Measurements from ENCODE around the gene WFDC10A. TPM values are rescaled to one million over a fixed set of nuclear protein-coding genes. Genes with fewer than 3 reads are reported as not detected.
"Not testable (repeated sequence)": the region's sequence is repeated elsewhere in the genome, so short reads cannot be mapped to it uniquely, and the experiment has no call there.

WFDC10A gene
- total and polyA plus RNA-seq, 8 donors: not detected

- Histone ChIP-seq H3K4me1 (no peaks in the 10 kb centered on the region), H3K36me3 (no peaks in the 10 kb centered on the region), H3K4me3 (no peak overlapping the region), H3K27ac (no peak overlapping the region), H3K9me3 (peaks cover 0 to 8% (median 3%) of the 10 kb centered on the region in 4 donors), H3K27me3 (no peaks in the 10 kb centered on the region)
- no peak for TF ChIP-seq CTCF (IDR thresholded peaks at IDR 0.05)
- no peak for DNase-seq
- intact Hi-C loops (cut with DNase I; ENCODE audit: low total_unique reads): no loop called here
- WGBS, 5 donors: 64 to 86% (median 71%) methylated on average over 1 of the region's 1 CpG
Observed at GRCh38 chr20:45647441-45648050, 18.0 kb downstream of the WFDC10A start.

DNA sequence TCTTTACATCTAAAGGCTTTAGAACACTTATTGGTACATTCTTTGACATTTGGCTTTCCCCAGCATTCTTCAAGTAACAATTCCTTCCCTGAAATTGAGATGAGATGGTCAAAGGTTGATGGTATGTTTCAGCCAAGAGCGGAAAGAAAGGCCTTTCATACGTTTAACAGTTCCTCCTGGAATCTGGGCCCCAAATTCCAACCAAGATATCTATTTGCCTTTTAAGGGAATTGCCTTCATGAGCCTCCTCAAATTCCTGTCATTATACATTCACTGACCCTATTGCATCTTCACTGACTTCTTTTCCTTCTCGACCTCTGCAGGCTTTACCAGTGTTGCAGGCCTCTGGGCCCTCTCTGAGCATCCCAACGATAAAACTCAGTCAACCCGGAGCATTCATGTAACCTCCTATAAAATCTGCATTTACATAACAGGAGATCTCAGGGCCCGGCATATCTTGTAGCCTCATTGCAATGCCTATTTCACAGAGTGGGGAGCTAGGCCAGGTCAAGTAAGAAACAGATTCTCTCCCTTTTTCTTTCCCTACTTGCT, 19.8 kb downstream of the WFDC10A start:
- Histone ChIP-seq H3K4me3 (no peak overlapping the region), H3K4me1 (no peaks in the 10 kb centered on the region), H3K36me3 (no peaks in the 10 kb centered on the region), H3K27ac (no peak overlapping the region), H3K27me3 (no peaks in the 10 kb centered on the region), H3K9me3 (peaks cover 0 to 8% (median 3%) of the 10 kb centered on the region in 4 donors)
- WGBS, 5 donors: 81 to 88% (median 86%) methylated on average over 6 of the region's 6 CpGs
- intact Hi-C loops (cut with DNase I; ENCODE audit: low total_unique reads): no loop called here
- TF ChIP-seq POLR2A (IDR thresholded peaks at IDR 0.05) (no peak), EP300 (IDR thresholded peaks at IDR 0.05) (no peak), POLR2AphosphoS5 (IDR thresholded peaks at IDR 0.05) (no peak), CTCF (IDR thresholded peaks at IDR 0.05) (no peak)
- DNase-seq: no peak

DNA sequence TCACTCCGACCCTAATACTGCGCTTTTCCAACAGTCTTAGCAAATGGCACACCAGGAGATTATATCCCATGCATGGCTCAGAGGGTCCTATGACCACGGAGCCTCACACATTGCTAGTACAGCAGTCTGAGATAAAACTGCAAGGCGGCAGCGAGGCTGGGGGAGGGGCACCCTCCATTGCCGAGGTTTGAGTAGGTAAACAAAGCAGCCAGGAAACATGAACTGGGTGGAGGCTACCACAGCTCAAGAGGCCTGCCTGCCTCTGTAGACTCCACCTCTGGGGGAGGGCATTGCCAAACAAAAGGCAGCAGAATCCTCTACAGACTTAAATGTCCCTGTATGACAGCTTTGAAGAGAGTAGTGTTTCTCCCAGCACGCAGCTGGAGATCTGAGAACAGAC, 22.2 kb downstream of the WFDC10A start:
- H3K4me3 ChIP-seq; H3K9me3 ChIP-seq; H3K27me3 ChIP-seq; H3K36me3 ChIP-seq; H3K27ac ChIP-seq; H3K4me1 ChIP-seq; intact Hi-C loops (cut with DNase I; ENCODE audit: low total_unique reads): not testable (repeated sequence)
- 63 to 75% (median 70%) methylated on average over 6 to 7 of the region's 7 CpGs for WGBS, 5 donors
- DNase-seq: peak in 1 of 2 donors; percentile 3

- H3K4me1 ChIP-seq; H3K36me3 ChIP-seq; H3K9me3 ChIP-seq; DNase-seq; H3K4me3 ChIP-seq; intact Hi-C loops (cut with DNase I; ENCODE audit: low total_unique reads); H3K27ac ChIP-seq; H3K27me3 ChIP-seq: not testable (repeated sequence)
- 73 to 92% (median 84%) methylated on average over 3 of the region's 3 CpGs for WGBS, 5 donors
Observed at GRCh38 chr20:45657038-45657437, 27.5 kb downstream of the WFDC10A start.

- DNase-seq: no peak
- intact Hi-C loops (cut with DNase I; ENCODE audit: low total_unique reads): no loop called here
- Histone ChIP-seq H3K9me3 (peaks cover 0 to 9% (median 6%) of the 10 kb centered on the region in 4 donors), H3K36me3 (no peaks in the 10 kb centered on the region), H3K27ac (no peak within 1 kb of the TSS), H3K4me1 (no peaks in the 10 kb centered on the region), H3K4me3 (no peak within 1 kb of the TSS), H3K27me3 (no peaks in the 10 kb centered on the region)
- WGBS, 5 donors: 71 to 88% (median 82%) methylated on average over 1 of the region's 1 CpG
- TF ChIP-seq EP300 (IDR thresholded peaks at IDR 0.05) (no peak), POLR2A (IDR thresholded peaks at IDR 0.05) (no peak), CTCF (IDR thresholded peaks at IDR 0.05) (no peak), POLR2AphosphoS5 (IDR thresholded peaks at IDR 0.05) (no peak)
Observed at GRCh38 chr20:45670139-45670538, 40.6 kb downstream of the WFDC10A start, which contains the start of gene WFDC11. WFDC11 (minus strand) TSS chr20:45670239; CDS start chr20:45650600, 19,639 bp downstream.
